HepG2 (cell line): ENCODE data around the gene ALPK3. TPM values are rescaled to one million over a fixed set of nuclear protein-coding genes. Genes with fewer than 3 reads are reported as not detected.

Experiments used
- AGO1 ChIP-seq: fragments of 200-400 bp; formaldehyde crosslinking; IDR thresholded peaks from 2 replicates; pipeline ENCODE4 v1.6.1; 2017; ENCODE audit warnings: mild to moderate bottlenecking, low read depth, low read length, moderate library complexity; ENCODE audit not compliant: poor library complexity, severe bottlenecking
- ARNT ChIP-seq: fragments of 450-650 bp; IDR thresholded peaks from 2 replicates; pipeline ENCODE4 v1.6.1; 2017
- BRCA1 ChIP-seq: sonication (generic); formaldehyde crosslinking; IDR thresholded peaks from 2 replicates; pipeline ENCODE4 v1.4.0; 2020; ENCODE audit warnings: missing genetic modification reagents
- CCDC6 ChIP-seq: sonication (generic); formaldehyde crosslinking; IDR thresholded peaks from 2 replicates; pipeline ENCODE4 v1.8.1; 2022; ENCODE audit warnings: mild to moderate bottlenecking, missing genetic modification reagents, moderate library complexity
- FOXM1 ChIP-seq: sonication (generic); formaldehyde crosslinking; IDR thresholded peaks from 2 replicates; pipeline ENCODE4 v1.5.0; 2020; ENCODE audit warnings: missing genetic modification reagents
- HBP1 ChIP-seq: IDR thresholded peaks from 2 replicates; pipeline ENCODE4 v1.6.1; 2016; ENCODE audit warnings: low read depth, control low read depth
- HNF1B ChIP-seq: sonication (generic); formaldehyde crosslinking; IDR thresholded peaks from 2 replicates; pipeline ENCODE4 v1.5.1; 2020; ENCODE audit warnings: mild to moderate bottlenecking, moderate library complexity, missing genetic modification reagents
- IKZF4 ChIP-seq: sonication (generic); formaldehyde crosslinking; IDR thresholded peaks from 2 replicates; pipeline ENCODE4 v1.5.1; 2020; ENCODE audit warnings: borderline replicate concordance, mild to moderate bottlenecking, low read depth, missing genetic modification reagents; ENCODE audit errors: not compliant biosample characterization
- IKZF5 ChIP-seq: IDR thresholded peaks from 2 replicates; pipeline ENCODE4 v1.6.1; 2018; ENCODE audit warnings: missing genetic modification reagents, mild to moderate bottlenecking, missing compliant biosample characterization
- NR3C1 ChIP-seq: sonication (generic); formaldehyde crosslinking; IDR thresholded peaks from 2 replicates; pipeline ENCODE4 v1.4.0; 2020; ENCODE audit warnings: missing genetic modification reagents
- PAXIP1 ChIP-seq: sonication (generic); formaldehyde crosslinking; conservative IDR thresholded peaks from 2 replicates; pipeline ENCODE4 v1.4.0; 2020; ENCODE audit warnings: mild to moderate bottlenecking, missing genetic modification reagents, moderate library complexity
- PLRG1 ChIP-seq: fragments of 450-650 bp; conservative IDR thresholded peaks from 2 replicates; pipeline ENCODE4 v1.6.1; 2016
- PRPF4 ChIP-seq: fragments of 200-400 bp; formaldehyde crosslinking; IDR thresholded peaks from 2 replicates; pipeline ENCODE4 v1.6.1; 2016; ENCODE audit warnings: low read length, low read depth; ENCODE audit not compliant: poor library complexity, severe bottlenecking
- THRA ChIP-seq: sonication (generic); formaldehyde crosslinking; IDR thresholded peaks from 2 replicates; pipeline ENCODE4 v1.4.0; 2020; ENCODE audit warnings: missing genetic modification reagents, borderline replicate concordance
- ZBTB38 ChIP-seq: sonication (generic); formaldehyde crosslinking; IDR thresholded peaks from 2 replicates; pipeline ENCODE4 v1.5.1; 2020; ENCODE audit warnings: mild to moderate bottlenecking, missing genetic modification reagents
- ZNF225 ChIP-seq: sonication (generic); formaldehyde crosslinking; IDR thresholded peaks from 2 replicates; pipeline ENCODE4 v1.4.0; 2020; ENCODE audit warnings: mild to moderate bottlenecking, missing genetic modification reagents
- ZNF34 ChIP-seq: sonication (generic); formaldehyde crosslinking; IDR thresholded peaks from 2 replicates; pipeline ENCODE4 v1.4.0; 2020; ENCODE audit warnings: mild to moderate bottlenecking, missing genetic modification reagents, borderline replicate concordance
- ZNF431 ChIP-seq: sonication (generic); formaldehyde crosslinking; IDR thresholded peaks from 2 replicates; pipeline ENCODE4 v1.9.0; 2022; ENCODE audit warnings: missing genetic modification reagents, low read depth, mild to moderate bottlenecking, borderline replicate concordance
- ZNF441 ChIP-seq: sonication (generic); formaldehyde crosslinking; IDR thresholded peaks from 2 replicates; pipeline ENCODE4 v1.7.0; 2021; ENCODE audit warnings: missing genetic modification reagents, borderline replicate concordance
- ZNF775 ChIP-seq: sonication (generic); formaldehyde crosslinking; IDR thresholded peaks from 2 replicates; pipeline ENCODE4 v1.4.0; 2020; ENCODE audit warnings: missing genetic modification reagents, mild to moderate bottlenecking, moderate library complexity, borderline replicate concordance
- polyA plus RNA-seq, 8 experiments: library from polyadenylated mRNA; depleted of rRNA in 3 of 8; stranded (reverse) in 7 of 8; unstranded in 1 of 8; fragments of >200 nt; fragmentation: Illumina TruSeq in 4 of 8; extraction: Trizol in 4 of 8; gene quantifications; 2 replicates each; pipeline versions ENCODE4 v1.2.1 to v1.2.3, GENCODE V29; 2011 to 2016; ENCODE audit warnings: low read depth in 4 of 8, missing spikeins in 1 of 8, mixed read lengths in 1 of 8; ENCODE audit not compliant: insufficient read depth in 1 of 8
- total RNA-seq, 5 experiments: library from RNA; depleted of rRNA; stranded (reverse); fragments of >200 nt; fragmentation: Illumina TruSeq; extraction: Trizol; gene quantifications; 2 replicates each; pipeline ENCODE4 v1.2.3, GENCODE V29; 2016; ENCODE audit warnings: low read depth in 1 of 5

Gene ALPK3
- total and polyA plus RNA-seq, 2 of the 13 experiments (the other 11 are each of a cell fraction or from before 2014, with no cell fraction given) = 0.04 to 0.42 TPM

DNA sequence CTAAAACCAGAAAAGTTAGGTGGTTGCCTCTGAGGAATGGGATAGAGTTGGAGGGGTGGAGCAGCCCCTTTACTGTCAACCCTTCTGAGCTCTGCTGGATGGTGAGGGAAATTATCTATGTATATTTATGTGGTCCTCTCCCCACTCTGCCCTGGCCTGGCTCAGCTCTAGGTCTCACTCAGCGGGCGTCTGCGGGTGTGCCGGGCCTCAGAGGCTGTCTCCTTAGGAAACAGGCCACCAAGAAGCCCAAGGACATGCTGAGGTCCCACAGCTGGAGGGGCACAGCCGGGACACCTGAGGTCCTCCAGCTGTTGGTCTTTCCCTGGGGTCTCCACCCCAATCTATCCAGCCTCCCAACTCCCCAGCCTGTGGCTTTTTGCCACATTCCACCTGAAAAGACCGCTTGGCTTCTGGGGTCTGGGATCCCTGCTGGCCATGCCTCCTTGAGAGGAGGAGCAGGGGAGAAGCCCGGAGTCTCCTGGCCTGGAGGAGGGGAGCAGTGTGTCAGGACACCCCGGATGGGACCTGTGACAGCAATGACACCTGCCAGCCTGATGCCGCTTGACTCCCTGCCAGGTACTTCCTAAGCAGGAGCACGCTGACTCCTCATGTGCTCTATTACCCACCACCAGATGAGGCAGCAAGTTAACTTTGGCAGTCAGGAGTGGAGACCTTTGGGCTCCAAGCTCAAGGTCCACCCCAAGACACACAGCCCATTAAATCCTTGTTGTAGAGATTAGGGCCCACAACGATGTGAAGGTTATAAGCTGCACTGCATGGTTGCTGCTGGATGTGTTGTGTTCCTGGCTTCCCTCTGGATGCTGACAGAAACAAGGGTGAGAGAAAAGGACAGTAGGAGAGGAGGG, 67.0 kb downstream of the ALPK3 start, which contains the start of gene SLC28A1 (continued):
- TF ChIP-seq AGO1 (no peak), THRA (no peak), NR3C1 (no peak), IKZF4 (CRISPR knock-in tag) (no peak), HBP1 (no peak), ZNF431 (CRISPR knock-in tag) (no peak), CCDC6 (CRISPR knock-in tag) (no peak), ZBTB38 (CRISPR knock-in tag) (no peak), ZNF225 (CRISPR knock-in tag) (no peak), IKZF5 (CRISPR knock-in tag) (peak; percentile 41; the same call in 1 of the 2 replicates), BRCA1 (CRISPR knock-in tag) (no peak), ARNT (no peak), ZNF34 (CRISPR knock-in tag) (no peak), PAXIP1 (CRISPR knock-in tag) (peak; percentile 73), FOXM1 (CRISPR knock-in tag) (no peak), HNF1B (CRISPR knock-in tag) (peak; percentile 77; the same call in 1 of the 2 replicates), ZNF441 (CRISPR knock-in tag) (0 out of 2 replicates have a peak, but pooled peaks have one; percentile 45), PLRG1 (no peak), PRPF4 (no peak), ZNF775 (no peak)
